Tibial nerve (tissue), 4 donors: ENCODE measurements around the gene PTPRF.

Experiments used
- EP300 ChIP-seq, 2 donors: sonication (generic); formaldehyde crosslinking; IDR thresholded peaks; one replicate each; pipeline ENCODE4 v1.6.1; 2017; ENCODE audit warnings: antibody characterized with exemption in 2 of 2, mild to moderate bottlenecking in 1 of 2
- TF ChIP-seq, protein P1 (sequence below), 5 experiments: fragments of 200-600 bp in 3 of 5; fragments of 450-650 bp in 2 of 5; sonication (generic) in 3 of 5; IDR thresholded peaks; one replicate each; pipeline ENCODE4 v1.5.1; 2016 to 2019; ENCODE audit warnings: antibody characterized with exemption in 5 of 5, mild to moderate bottlenecking in 3 of 5, moderate library complexity in 2 of 5

GRCh38 chr1:43614211-43614610, 83.5 kb downstream of the PTPRF start:
- TF ChIP-seq, protein P1, sequence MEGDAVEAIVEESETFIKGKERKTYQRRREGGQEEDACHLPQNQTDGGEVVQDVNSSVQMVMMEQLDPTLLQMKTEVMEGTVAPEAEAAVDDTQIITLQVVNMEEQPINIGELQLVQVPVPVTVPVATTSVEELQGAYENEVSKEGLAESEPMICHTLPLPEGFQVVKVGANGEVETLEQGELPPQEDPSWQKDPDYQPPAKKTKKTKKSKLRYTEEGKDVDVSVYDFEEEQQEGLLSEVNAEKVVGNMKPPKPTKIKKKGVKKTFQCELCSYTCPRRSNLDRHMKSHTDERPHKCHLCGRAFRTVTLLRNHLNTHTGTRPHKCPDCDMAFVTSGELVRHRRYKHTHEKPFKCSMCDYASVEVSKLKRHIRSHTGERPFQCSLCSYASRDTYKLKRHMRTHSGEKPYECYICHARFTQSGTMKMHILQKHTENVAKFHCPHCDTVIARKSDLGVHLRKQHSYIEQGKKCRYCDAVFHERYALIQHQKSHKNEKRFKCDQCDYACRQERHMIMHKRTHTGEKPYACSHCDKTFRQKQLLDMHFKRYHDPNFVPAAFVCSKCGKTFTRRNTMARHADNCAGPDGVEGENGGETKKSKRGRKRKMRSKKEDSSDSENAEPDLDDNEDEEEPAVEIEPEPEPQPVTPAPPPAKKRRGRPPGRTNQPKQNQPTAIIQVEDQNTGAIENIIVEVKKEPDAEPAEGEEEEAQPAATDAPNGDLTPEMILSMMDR (IDR thresholded peaks at IDR 0.05), result no peak
- no peak for TF ChIP-seq EP300 (IDR thresholded peaks at IDR 0.05)
